ENCODE measurements around the gene PTPN20.

DNA sequence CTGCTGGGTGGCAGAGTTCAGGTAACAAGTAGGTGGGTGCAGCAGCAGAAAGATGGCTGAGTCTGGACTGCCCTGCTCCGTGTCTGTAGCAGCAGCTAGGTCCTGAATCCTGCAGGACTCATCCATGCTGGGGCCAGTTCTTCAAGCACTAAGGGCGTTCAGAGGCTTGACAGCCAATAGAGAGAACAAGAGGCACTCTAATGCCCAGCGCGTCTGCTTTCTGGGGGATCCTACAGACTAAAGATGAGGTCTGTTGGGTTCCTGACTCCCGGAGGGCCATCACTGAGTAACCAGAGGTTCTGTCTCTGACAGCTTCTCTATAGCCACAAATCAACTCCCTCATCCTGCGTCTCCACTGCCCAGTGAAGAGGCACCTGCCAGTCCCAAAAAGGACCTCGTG is 125.5 kb downstream of the PTPN20 start:
- TF ChIP-seq, protein P1, sequence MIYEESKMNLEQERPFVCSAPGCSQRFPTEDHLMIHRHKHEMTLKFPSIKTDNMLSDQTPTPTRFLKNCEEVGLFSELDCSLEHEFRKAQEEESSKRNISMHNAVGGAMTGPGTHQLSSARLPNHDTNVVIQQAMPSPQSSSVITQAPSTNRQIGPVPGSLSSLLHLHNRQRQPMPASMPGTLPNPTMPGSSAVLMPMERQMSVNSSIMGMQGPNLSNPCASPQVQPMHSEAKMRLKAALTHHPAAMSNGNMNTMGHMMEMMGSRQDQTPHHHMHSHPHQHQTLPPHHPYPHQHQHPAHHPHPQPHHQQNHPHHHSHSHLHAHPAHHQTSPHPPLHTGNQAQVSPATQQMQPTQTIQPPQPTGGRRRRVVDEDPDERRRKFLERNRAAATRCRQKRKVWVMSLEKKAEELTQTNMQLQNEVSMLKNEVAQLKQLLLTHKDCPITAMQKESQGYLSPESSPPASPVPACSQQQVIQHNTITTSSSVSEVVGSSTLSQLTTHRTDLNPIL (CRISPR knock-in tag; IDR thresholded peaks at IDR 0.05; ENCODE audit: low read depth), result no peak
- TF ChIP-seq, protein P2, sequence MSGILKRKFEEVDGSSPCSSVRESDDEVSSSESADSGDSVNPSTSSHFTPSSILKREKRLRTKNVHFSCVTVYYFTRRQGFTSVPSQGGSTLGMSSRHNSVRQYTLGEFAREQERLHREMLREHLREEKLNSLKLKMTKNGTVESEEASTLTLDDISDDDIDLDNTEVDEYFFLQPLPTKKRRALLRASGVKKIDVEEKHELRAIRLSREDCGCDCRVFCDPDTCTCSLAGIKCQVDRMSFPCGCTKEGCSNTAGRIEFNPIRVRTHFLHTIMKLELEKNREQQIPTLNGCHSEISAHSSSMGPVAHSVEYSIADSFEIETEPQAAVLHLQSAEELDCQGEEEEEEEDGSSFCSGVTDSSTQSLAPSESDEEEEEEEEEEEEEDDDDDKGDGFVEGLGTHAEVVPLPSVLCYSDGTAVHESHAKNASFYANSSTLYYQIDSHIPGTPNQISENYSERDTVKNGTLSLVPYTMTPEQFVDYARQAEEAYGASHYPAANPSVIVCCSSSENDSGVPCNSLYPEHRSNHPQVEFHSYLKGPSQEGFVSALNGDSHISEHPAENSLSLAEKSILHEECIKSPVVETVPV (CRISPR knock-in tag; IDR thresholded peaks at IDR 0.05), result no peak
- no peak for TF ChIP-seq ZFP3 (CRISPR knock-in tag; IDR thresholded peaks at IDR 0.05)
- no peak for TF ChIP-seq ESRRG (CRISPR knock-in tag; IDR thresholded peaks at IDR 0.05)
- no peak for TF ChIP-seq RARB (CRISPR knock-in tag; IDR thresholded peaks at IDR 0.05)
- no peak for TF ChIP-seq OSR1 (CRISPR knock-in tag; IDR thresholded peaks at IDR 0.05)
- TF ChIP-seq GLIS3 (CRISPR knock-in tag; IDR thresholded peaks at IDR 0.05), result no peak
- no peak for TF ChIP-seq PPARA (CRISPR knock-in tag; IDR thresholded peaks at IDR 0.05; ENCODE audit: borderline replicate concordance)
- no peak for TF ChIP-seq BACH2 (CRISPR knock-in tag; IDR thresholded peaks at IDR 0.05; ENCODE audit: borderline replicate concordance)
- TF ChIP-seq, protein P3, sequence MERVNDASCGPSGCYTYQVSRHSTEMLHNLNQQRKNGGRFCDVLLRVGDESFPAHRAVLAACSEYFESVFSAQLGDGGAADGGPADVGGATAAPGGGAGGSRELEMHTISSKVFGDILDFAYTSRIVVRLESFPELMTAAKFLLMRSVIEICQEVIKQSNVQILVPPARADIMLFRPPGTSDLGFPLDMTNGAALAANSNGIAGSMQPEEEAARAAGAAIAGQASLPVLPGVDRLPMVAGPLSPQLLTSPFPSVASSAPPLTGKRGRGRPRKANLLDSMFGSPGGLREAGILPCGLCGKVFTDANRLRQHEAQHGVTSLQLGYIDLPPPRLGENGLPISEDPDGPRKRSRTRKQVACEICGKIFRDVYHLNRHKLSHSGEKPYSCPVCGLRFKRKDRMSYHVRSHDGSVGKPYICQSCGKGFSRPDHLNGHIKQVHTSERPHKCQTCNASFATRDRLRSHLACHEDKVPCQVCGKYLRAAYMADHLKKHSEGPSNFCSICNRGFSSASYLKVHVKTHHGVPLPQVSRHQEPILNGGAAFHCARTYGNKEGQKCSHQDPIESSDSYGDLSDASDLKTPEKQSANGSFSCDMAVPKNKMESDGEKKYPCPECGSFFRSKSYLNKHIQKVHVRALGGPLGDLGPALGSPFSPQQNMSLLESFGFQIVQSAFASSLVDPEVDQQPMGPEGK (CRISPR knock-in tag; IDR thresholded peaks at IDR 0.05; ENCODE audit: borderline replicate concordance), result no peak

All from SK-N-SH treated with all-trans-retinoic acid at 6 μM for 48 hours (cell line).